ENCODE results near the gene CCDC196.
"Not testable (repeated sequence)": the region's sequence is repeated elsewhere in the genome, so short reads cannot be mapped to it uniquely, and the experiment has no call there.

Gene CCDC196

GRCh38 chr14:66496188-66496807 lies 10.1 kb downstream of the CCDC196 start:
- no peak for DNase-seq

GRCh38 chr14:66496911-66497310 lies 10.7 kb downstream of the CCDC196 start:
- DNase-seq = no peak

- DNase-seq = no peak
Measured at GRCh38 chr14:66498311-66498710, 12.1 kb downstream of the CCDC196 start.

GRCh38 chr14:66501592-66501991 lies 15.4 kb downstream of the CCDC196 start:
- DNase-seq = no peak

- not testable (repeated sequence) for DNase-seq
Measured at GRCh38 chr14:66502836-66503235, 16.7 kb downstream of the CCDC196 start.

GRCh38 chr14:66503532-66503931 lies 17.4 kb downstream of the CCDC196 start:
- no peak for DNase-seq

- no peak for DNase-seq
Measured at GRCh38 chr14:66507181-66507721, 21.1 kb downstream of the CCDC196 start.

- DNase-seq = peak; percentile 89
Measured at GRCh38 chr14:66507722-66508546, 21.8 kb downstream of the CCDC196 start, which contains the start of gene GPHN. Gene GPHN (plus strand): TSS chr14:66508147.

GRCh38 chr14:66508547-66508845 lies 22.3 kb downstream of the CCDC196 start:
- DNase-seq = no peak

GRCh38 chr14:66508846-66509621 lies 22.9 kb downstream of the CCDC196 start:
- DNase-seq = peak; percentile 63

GRCh38 chr14:66509874-66510273 lies 23.7 kb downstream of the CCDC196 start:
- no peak for DNase-seq

- DNase-seq = no peak
Measured at GRCh38 chr14:66511849-66512248, 25.7 kb downstream of the CCDC196 start.

GRCh38 chr14:66514213-66514612 lies 28.0 kb downstream of the CCDC196 start:
- no peak for DNase-seq

- DNase-seq = no peak
Measured at GRCh38 chr14:66530526-66530925, 44.4 kb downstream of the CCDC196 start.

- no peak for DNase-seq
Measured at GRCh38 chr14:66539034-66539433, 52.9 kb downstream of the CCDC196 start.

- no peak for DNase-seq
Measured at GRCh38 chr14:66540038-66540437, 53.9 kb downstream of the CCDC196 start.

- no peak for DNase-seq
Measured at GRCh38 chr14:66541627-66542026, 55.5 kb downstream of the CCDC196 start.

- DNase-seq = no peak
Measured at GRCh38 chr14:66543996-66544395, 57.8 kb downstream of the CCDC196 start.

GRCh38 chr14:66545191-66545590 lies 59.0 kb downstream of the CCDC196 start:
- not testable (repeated sequence) for DNase-seq

GRCh38 chr14:66545751-66546150 lies 59.6 kb downstream of the CCDC196 start:
- DNase-seq = not testable (repeated sequence)

All from stimulated activated CD8-positive, alpha-beta memory T cell treated with anti-CD3 and anti-CD28 coated beads, Interleukin-4, amount 100 ng/mL, for 48 hours (primary cell).